ENCODE results near the gene CXXC1. TPM values are rescaled to one million over a fixed set of nuclear protein-coding genes. Genes with fewer than 3 reads are reported as not detected.

Gene CXXC1
- total and polyA plus RNA-seq, 2 of the 13 experiments (the other 11 are each of a cell fraction or from before 2014, with no cell fraction given), result 32.9 to 39.0 TPM

GRCh38 chr18:50281295-50281971, 6.1 kb downstream of the CXXC1 start, which contains the start of gene MBD1 (continued):
- TF ChIP-seq UBTF (CRISPR knock-in tag; IDR thresholded peaks at IDR 0.05), result peak; percentile 68; the same call in 1 of the 2 replicates
- TF ChIP-seq ZNF891 (CRISPR knock-in tag; IDR thresholded peaks at IDR 0.05), result 0 out of 2 replicates have a peak, but pooled peaks have one; percentile 38
- peak; percentile 91; the same call in 1 of the 2 replicates for TF ChIP-seq MYC (CRISPR knock-in tag; IDR thresholded peaks at IDR 0.05; ENCODE audit: borderline replicate concordance)
- TF ChIP-seq RFX1 (IDR thresholded peaks at IDR 0.05), result no peak
- 0 out of 2 replicates have a peak, but pooled peaks have one; percentile 55 for TF ChIP-seq HOXA9 (CRISPR knock-in tag; IDR thresholded peaks at IDR 0.05; ENCODE audit: borderline replicate concordance)
- TF ChIP-seq MTF2 (CRISPR knock-in tag; IDR thresholded peaks at IDR 0.05; ENCODE audit: borderline replicate concordance), result peak; percentile 88; the same call in 1 of the 2 replicates
- peak; percentile 59; the same call in 1 of the 2 replicates for TF ChIP-seq HIC2 (CRISPR knock-in tag; IDR thresholded peaks at IDR 0.05; ENCODE audit: low read depth)
- TF ChIP-seq POLR2A (IDR thresholded peaks at IDR 0.05; ENCODE audit: insufficient read depth in 1 of 2, low read depth in 2 of 2, low read length in 2 of 2), result peak in 1 of 2 experiments; percentile 71; a peak in 2 of 4 replicates
- TF ChIP-seq ZNF652 (CRISPR knock-in tag; IDR thresholded peaks at IDR 0.05; ENCODE audit: borderline replicate concordance, low read depth), result peak; percentile 77
- TF ChIP-seq SP2 (CRISPR knock-in tag; IDR thresholded peaks at IDR 0.05), result peak; percentile 79
- peak; percentile 49; the same call in 1 of the 2 replicates for TF ChIP-seq FOXP4 (CRISPR knock-in tag; IDR thresholded peaks at IDR 0.05)
- peak in 1 of 2 experiments; percentile 41; a peak in 1 of 4 replicates for TF ChIP-seq ATF4 (CRISPR knock-in tag; IDR thresholded peaks at IDR 0.05)
- no peak for TF ChIP-seq ZNF839 (CRISPR knock-in tag; IDR thresholded peaks at IDR 0.05; ENCODE audit: borderline replicate concordance)
- peak; percentile 81; the same call in 1 of the 2 replicates for TF ChIP-seq BRD4 (CRISPR knock-in tag; IDR thresholded peaks at IDR 0.05)
- peak; percentile 88 for TF ChIP-seq MYPOP (CRISPR knock-in tag; IDR thresholded peaks at IDR 0.05)
